ENCODE results near the gene LCE5A.

DNA sequence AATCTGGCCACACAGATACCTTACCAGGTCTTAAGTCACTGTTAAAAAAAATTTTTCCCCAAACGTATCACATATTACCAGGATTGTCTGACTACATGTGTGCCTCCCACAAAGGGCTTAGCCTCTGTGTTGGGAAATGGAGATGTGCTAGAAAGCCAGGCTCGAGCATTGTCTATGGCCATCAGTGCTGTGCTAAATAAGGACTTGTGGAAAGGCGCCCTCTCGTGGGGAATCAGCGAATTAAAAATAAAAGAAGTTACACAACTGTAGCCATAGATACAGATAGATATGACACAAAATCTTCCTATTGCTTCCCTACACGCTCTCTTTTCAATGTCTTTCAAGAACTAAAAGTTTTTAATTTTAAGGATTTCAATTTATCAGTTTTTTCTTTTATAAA is 49.1 kb upstream of the LCE5A start:
- TF ChIP-seq, protein P1, sequence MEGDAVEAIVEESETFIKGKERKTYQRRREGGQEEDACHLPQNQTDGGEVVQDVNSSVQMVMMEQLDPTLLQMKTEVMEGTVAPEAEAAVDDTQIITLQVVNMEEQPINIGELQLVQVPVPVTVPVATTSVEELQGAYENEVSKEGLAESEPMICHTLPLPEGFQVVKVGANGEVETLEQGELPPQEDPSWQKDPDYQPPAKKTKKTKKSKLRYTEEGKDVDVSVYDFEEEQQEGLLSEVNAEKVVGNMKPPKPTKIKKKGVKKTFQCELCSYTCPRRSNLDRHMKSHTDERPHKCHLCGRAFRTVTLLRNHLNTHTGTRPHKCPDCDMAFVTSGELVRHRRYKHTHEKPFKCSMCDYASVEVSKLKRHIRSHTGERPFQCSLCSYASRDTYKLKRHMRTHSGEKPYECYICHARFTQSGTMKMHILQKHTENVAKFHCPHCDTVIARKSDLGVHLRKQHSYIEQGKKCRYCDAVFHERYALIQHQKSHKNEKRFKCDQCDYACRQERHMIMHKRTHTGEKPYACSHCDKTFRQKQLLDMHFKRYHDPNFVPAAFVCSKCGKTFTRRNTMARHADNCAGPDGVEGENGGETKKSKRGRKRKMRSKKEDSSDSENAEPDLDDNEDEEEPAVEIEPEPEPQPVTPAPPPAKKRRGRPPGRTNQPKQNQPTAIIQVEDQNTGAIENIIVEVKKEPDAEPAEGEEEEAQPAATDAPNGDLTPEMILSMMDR (IDR thresholded peaks at IDR 0.05; ENCODE audit: low read depth, low read length, missing input control) = peak; percentile 68
- no peak for TF ChIP-seq SP1 (IDR thresholded peaks at IDR 0.05)
- no peak for TF ChIP-seq EGR1 (IDR thresholded peaks at IDR 0.05; ENCODE audit: low read depth in 2 of 2)
- TF ChIP-seq JUND (IDR thresholded peaks at IDR 0.05) = no peak
- TF ChIP-seq, protein P2, sequence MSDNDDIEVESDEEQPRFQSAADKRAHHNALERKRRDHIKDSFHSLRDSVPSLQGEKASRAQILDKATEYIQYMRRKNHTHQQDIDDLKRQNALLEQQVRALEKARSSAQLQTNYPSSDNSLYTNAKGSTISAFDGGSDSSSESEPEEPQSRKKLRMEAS (IDR thresholded peaks at IDR 0.05) = no peak
- no peak for TF ChIP-seq GABPA (IDR thresholded peaks at IDR 0.05 in 1 of 2, conservative IDR thresholded peaks at IDR 0.05 in 1 of 2)
- TF ChIP-seq NR2F2 (IDR thresholded peaks at IDR 0.05) = no peak
- no peak for TF ChIP-seq FOXA1 (IDR thresholded peaks at IDR 0.05)
- no peak for TF ChIP-seq TAF1 (conservative IDR thresholded peaks at IDR 0.05)
- no peak for TF ChIP-seq YY1 (IDR thresholded peaks at IDR 0.05)
